ENCODE results near the gene QPRT. TPM values are rescaled to one million over a fixed set of nuclear protein-coding genes. Genes with fewer than 3 reads are reported as not detected.

The QPRT gene
- total and polyA plus RNA-seq, 2 donors (not counting 3 experiments of a cell fraction or from before 2014, with no cell fraction given), result 0.40 to 0.44 TPM

DNA sequence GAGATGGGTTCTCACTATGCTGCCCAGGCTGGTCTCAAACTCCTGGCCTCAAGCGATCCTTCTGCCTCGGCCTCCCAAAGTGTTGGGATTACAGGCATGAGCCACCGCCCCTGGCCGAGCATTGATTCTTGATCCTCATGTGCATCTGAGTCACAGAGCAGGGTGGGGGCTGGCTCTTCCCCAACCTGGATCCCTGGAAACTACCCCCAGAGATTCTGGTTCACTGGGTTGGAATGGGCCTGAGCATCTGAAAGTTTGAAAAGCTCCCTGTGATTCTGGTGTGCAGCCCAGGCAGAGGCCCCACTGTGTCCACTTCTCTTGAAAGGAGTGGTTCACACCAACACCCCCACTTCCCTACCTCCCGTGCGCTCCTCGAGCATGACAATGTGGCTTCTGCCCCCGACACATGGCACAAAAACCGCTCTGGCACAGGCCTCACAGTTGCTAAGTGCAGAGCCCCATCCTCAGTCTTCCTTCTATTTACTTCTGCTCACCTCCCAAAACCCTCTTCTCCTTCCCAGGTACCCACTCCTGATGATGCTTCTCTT, 4.6 kb downstream of the QPRT start:
- Histone ChIP-seq H3K4me1 (ENCODE audit: control insufficient read depth, extremely low read depth, insufficient read depth, low read length) (no peaks in the 10 kb centered on the region), H3K4me2 (ENCODE audit: insufficient read depth, low read length) (no peak overlapping the region), H3K36me3 (ENCODE audit: control insufficient read depth in 2 of 2, extremely low read depth in 1 of 2, insufficient read depth in 2 of 2, low read length in 2 of 2) (no peaks in the 10 kb centered on the region), H3K9ac (replicated peaks; ENCODE audit: extremely low read depth, insufficient read depth, low read length) (no peak overlapping the region), H3K27me3 (ENCODE audit: control insufficient read depth in 2 of 2, insufficient read depth in 2 of 2, low read length in 2 of 2) (peaks cover 0 to 2% of the 10 kb centered on the region in 2 experiments), H3K79me2 (ENCODE audit: control insufficient read depth, insufficient read depth, low read length) (no peaks in the 10 kb centered on the region), H4K20me1 (replicated peaks; ENCODE audit: control insufficient read depth, extremely low read depth, insufficient read depth, low read length) (no peaks in the 10 kb centered on the region), H3K4me3 (replicated peaks in 1 of 3; ENCODE audit: insufficient read depth in 1 of 3, low read depth in 1 of 3, low read length in 3 of 3) (no peak overlapping the region), H3K27ac (ENCODE audit: insufficient read depth, low read depth, low read length) (no peak overlapping the region), H3K9me3 (replicated peaks; ENCODE audit: control insufficient read depth, insufficient read depth, low read length) (no peaks in the 10 kb centered on the region), H2AFZ (ENCODE audit: low read depth, low read length) (no peak overlapping the region), H3K9me1 (replicated peaks; ENCODE audit: control insufficient read depth, extremely low read depth, insufficient read depth, low read length) (no peaks in the 10 kb centered on the region)
- ChIA-PET POLR2A (no interaction called here), CTCF (interaction anchor here (0.6 kb wide), 1 partner anchor 1175 kb away, joined by 3 read pairs; no protein-coding TSS in a partner anchor)
- TF ChIP-seq GATA2 (IDR thresholded peaks at IDR 0.05; ENCODE audit: insufficient read depth, insufficient read length, low read depth, low read length), result no peak
- no peak for TF ChIP-seq FOS (IDR thresholded peaks at IDR 0.05; ENCODE audit: borderline replicate concordance, insufficient read depth, low read length)
- TF ChIP-seq EZH2 (IDR thresholded peaks at IDR 0.05; ENCODE audit: borderline replicate concordance, low read depth, low read length, severe bottlenecking), result no peak
- TF ChIP-seq JUN (IDR thresholded peaks at IDR 0.05; ENCODE audit: borderline replicate concordance, insufficient read depth, insufficient read length, low read depth), result no peak
- TF ChIP-seq, protein P1, sequence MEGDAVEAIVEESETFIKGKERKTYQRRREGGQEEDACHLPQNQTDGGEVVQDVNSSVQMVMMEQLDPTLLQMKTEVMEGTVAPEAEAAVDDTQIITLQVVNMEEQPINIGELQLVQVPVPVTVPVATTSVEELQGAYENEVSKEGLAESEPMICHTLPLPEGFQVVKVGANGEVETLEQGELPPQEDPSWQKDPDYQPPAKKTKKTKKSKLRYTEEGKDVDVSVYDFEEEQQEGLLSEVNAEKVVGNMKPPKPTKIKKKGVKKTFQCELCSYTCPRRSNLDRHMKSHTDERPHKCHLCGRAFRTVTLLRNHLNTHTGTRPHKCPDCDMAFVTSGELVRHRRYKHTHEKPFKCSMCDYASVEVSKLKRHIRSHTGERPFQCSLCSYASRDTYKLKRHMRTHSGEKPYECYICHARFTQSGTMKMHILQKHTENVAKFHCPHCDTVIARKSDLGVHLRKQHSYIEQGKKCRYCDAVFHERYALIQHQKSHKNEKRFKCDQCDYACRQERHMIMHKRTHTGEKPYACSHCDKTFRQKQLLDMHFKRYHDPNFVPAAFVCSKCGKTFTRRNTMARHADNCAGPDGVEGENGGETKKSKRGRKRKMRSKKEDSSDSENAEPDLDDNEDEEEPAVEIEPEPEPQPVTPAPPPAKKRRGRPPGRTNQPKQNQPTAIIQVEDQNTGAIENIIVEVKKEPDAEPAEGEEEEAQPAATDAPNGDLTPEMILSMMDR (IDR thresholded peaks at IDR 0.05; ENCODE audit: extremely low read depth in 1 of 2, insufficient read depth in 1 of 2, low read depth in 1 of 2, low read length in 2 of 2), result no peak
- no peak for TF ChIP-seq MAX (IDR thresholded peaks at IDR 0.05; ENCODE audit: insufficient read depth, insufficient read length)
- no peak for TF ChIP-seq POLR2AphosphoS5 (IDR thresholded peaks at IDR 0.05; ENCODE audit: insufficient read depth, low read depth, low read length)
- TF ChIP-seq POLR2A (IDR thresholded peaks at IDR 0.05; ENCODE audit: low read depth, low read length), result no peak
- no peak for TF ChIP-seq MYC (IDR thresholded peaks at IDR 0.05; ENCODE audit: low read depth, low read length)
- dilution Hi-C loops (cut with MboI; ENCODE audit: extremely low pct_ligation_motif_present, low sequenced_read_pairs) (no loop called here), intact Hi-C loops (cut with micrococcal nuclease) (no loop called here)
- FAIRE-seq, result no peak
- DNase-seq (ENCODE audit: low read depth, low spot score), result no peak
- BruUV-seq (replicated peaks), result no TSS peak

Data from endothelial cell of umbilical vein (primary cell).